ENCODE data around the gene PTPRT.

DNA sequence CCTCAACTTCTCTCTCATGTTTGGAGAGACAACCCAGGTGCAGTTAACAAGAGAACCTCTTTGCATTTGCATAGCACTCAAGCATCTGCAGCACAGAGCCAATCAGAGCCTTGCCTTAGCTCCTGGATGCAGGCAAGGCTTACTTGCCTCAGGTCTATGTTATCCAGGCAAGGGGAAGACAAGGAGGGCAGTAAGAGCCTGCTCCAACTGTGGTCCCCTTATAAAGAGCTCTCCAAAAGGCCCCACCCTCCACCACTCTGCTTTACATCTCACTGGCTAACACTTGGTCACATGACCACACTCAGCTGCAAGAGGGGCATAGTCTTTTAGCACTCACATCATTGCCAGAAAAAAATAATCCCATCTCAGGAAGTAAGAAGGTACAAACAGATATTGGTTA lies 540.0 kb downstream of the PTPRT start:
- TF ChIP-seq, protein P1, sequence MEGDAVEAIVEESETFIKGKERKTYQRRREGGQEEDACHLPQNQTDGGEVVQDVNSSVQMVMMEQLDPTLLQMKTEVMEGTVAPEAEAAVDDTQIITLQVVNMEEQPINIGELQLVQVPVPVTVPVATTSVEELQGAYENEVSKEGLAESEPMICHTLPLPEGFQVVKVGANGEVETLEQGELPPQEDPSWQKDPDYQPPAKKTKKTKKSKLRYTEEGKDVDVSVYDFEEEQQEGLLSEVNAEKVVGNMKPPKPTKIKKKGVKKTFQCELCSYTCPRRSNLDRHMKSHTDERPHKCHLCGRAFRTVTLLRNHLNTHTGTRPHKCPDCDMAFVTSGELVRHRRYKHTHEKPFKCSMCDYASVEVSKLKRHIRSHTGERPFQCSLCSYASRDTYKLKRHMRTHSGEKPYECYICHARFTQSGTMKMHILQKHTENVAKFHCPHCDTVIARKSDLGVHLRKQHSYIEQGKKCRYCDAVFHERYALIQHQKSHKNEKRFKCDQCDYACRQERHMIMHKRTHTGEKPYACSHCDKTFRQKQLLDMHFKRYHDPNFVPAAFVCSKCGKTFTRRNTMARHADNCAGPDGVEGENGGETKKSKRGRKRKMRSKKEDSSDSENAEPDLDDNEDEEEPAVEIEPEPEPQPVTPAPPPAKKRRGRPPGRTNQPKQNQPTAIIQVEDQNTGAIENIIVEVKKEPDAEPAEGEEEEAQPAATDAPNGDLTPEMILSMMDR (IDR thresholded peaks at IDR 0.05; ENCODE audit: insufficient read depth, low read length, poor library complexity, severe bottlenecking), result no peak
- no peak for TF ChIP-seq EZH2phosphoT487 (conservative IDR thresholded peaks at IDR 0.05; ENCODE audit: low read length)

All from SU-DHL-6 (cell line).